Retinal pigment epithelial cell (primary cell): ENCODE results near the gene GPC5.

ENCODE experiments used
- DNase-seq: peaks from one replicate; pipeline ENCODE4 v3.0.0-alpha.2; 2010; ENCODE audit warnings: low read depth
- H3K4me3 ChIP-seq: 2 replicates; pipeline ENCODE4 v1.5.1; 2011; ENCODE audit warnings: mild to moderate bottlenecking, low read length, control low read depth, moderate library complexity
- CTCF ChIP-seq: conservative IDR thresholded peaks from 2 replicates; pipeline ENCODE4 v1.5.1; 2011; ENCODE audit warnings: low read depth, low read length, control low read depth, inconsistent platforms

Gene GPC5

DNA sequence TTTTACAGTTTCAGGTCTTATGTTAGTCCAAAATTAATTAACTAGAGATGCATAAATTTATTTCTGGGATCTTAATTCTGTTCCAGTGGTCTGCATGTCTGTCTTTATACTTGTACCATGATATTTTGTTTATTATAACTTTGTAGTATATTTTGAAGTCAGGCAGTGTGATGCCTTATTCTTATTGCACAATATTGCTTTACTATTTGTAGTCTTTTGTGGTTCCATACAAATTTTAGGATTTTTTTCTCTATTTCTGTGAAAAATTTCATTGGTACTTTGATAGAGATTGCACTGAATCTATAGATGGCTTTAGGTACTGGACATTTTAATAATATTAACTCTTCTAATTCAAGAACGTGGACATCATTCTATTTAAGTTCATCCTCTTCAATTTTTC is 304.0 kb downstream of the GPC5 start:
- DNase-seq: no peak
- H3K4me3 ChIP-seq: no peak overlapping the region
- no peak for TF ChIP-seq CTCF

- no peak overlapping the region for H3K4me3 ChIP-seq
- no peak for TF ChIP-seq CTCF
- DNase-seq: no peak
Measured at GRCh38 chr13:91704398-91704797, 306.0 kb downstream of the GPC5 start.

DNA sequence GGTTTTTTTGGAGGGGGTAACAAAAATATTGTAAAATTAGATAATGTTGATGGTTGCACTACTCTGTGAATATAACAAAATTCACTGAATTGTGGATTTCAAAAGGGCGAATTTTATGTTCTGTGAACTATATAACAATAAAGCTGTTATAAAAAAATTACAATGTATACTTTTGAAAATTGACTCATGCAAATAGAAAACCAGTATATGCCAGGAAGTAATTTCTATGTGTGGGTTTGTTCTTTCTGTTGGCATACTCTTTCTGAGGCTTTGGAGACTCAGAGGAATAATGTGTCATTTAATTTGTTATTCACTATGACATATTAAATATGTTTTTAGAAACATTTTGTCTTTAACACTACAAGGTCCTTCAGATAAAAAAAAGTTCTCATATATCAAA is 310.1 kb downstream of the GPC5 start:
- no peak for DNase-seq
- TF ChIP-seq CTCF: no peak
- no peak overlapping the region for H3K4me3 ChIP-seq

DNA sequence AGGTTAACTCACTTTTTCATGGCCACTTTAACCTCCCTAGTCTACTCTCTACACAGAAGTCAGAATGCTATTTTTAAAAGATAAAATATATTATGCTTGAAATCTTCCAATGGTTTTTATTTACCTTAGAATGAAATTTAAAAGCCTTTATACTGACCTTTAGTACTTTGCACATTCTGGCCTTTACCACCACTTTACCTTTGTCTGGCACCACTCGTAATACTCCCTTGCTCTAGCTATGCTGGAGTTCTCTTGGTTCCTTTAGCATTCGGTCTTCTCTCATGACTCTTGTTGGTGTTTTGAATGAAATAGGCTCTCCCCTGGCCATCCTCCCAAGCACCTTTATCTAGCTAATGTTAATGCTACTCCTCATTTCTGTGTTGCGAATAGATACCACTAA is 310.8 kb downstream of the GPC5 start:
- no peak for DNase-seq
- H3K4me3 ChIP-seq: no peak overlapping the region
- no peak for TF ChIP-seq CTCF

GRCh38 chr13:91710733-91711132 is 312.3 kb downstream of the GPC5 start:
- no peak for DNase-seq
- no peak overlapping the region for H3K4me3 ChIP-seq
- TF ChIP-seq CTCF: no peak

DNA sequence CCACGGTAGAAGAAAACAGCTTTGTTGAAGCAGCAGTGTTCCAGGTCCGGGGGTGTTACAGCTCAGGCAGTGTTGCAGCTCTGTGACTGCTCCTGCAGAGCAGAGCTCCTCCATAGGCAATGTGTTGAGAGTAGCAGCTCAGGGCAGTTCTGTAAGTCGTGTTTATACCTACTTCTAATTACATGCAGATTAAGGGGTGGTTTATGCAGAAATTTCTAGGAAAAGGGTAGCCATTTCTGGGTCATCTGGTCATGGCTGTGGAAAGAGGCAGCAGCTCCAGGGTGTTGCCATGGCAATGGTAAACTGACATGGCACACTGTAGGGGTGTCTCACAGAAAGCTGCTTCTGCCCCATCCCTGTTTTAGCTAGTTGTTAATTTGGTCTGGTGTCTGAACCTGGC is 316.4 kb downstream of the GPC5 start:
- no peak for DNase-seq
- H3K4me3 ChIP-seq: no peak overlapping the region
- no peak for TF ChIP-seq CTCF

- DNase-seq: no peak
- H3K4me3 ChIP-seq: no peak overlapping the region
- TF ChIP-seq CTCF: no peak
Measured at GRCh38 chr13:91716436-91717065, 318.1 kb downstream of the GPC5 start.
